GM23338 (cell line): ENCODE data around the gene GSC2.

Source experiments
- CREB1 ChIP-seq: fragments of 250-450 bp; sonication (Bioruptor Pico); IDR thresholded peaks from 2 replicates; pipeline ENCODE4 v1.5.0; 2020; ENCODE audit warnings: low read depth, mild to moderate bottlenecking, moderate library complexity
- EZH2 ChIP-seq: fragments of 200-600 bp; sonication (generic); IDR thresholded peaks from one replicate; pipeline ENCODE4 v1.8.0; 2017; ENCODE audit warnings: antibody characterized with exemption, mild to moderate bottlenecking, low read depth; ENCODE audit not compliant: unreplicated experiment
- EZH2phosphoT487 ChIP-seq: fragments of 200-600 bp; sonication (generic); IDR thresholded peaks from one replicate; pipeline ENCODE4 v1.8.1; 2018; ENCODE audit warnings: antibody characterized with exemption; ENCODE audit not compliant: unreplicated experiment
- JUNB ChIP-seq: IDR thresholded peaks from one replicate; pipeline ENCODE4 v1.6.1; 2016; ENCODE audit warnings: antibody characterized with exemption; ENCODE audit not compliant: unreplicated experiment
- NANOG ChIP-seq: IDR thresholded peaks from 2 replicates; pipeline ENCODE4 v1.6.1; 2016; ENCODE audit warnings: antibody characterized with exemption, borderline replicate concordance
- POLR2AphosphoS5 ChIP-seq: IDR thresholded peaks from 2 replicates; pipeline ENCODE4 v1.6.1; 2016; ENCODE audit warnings: antibody characterized with exemption, low read depth
- STAT1 ChIP-seq: IDR thresholded peaks from one replicate; pipeline ENCODE4 v1.6.1; 2016; ENCODE audit warnings: antibody characterized with exemption; ENCODE audit not compliant: unreplicated experiment
- ZNF114 ChIP-seq: fragments of 250-450 bp; sonication (Bioruptor Pico); IDR thresholded peaks from 2 replicates; pipeline ENCODE4 v1.5.0; 2020; ENCODE audit warnings: mild to moderate bottlenecking, moderate library complexity
- ZNF331 ChIP-seq: fragments of 250-450 bp; sonication (Bioruptor Pico); IDR thresholded peaks from 2 replicates; pipeline ENCODE4 v1.5.0; 2020; ENCODE audit warnings: low read depth, mild to moderate bottlenecking, moderate library complexity
- TF ChIP-seq, protein P1 (sequence below), 2 experiments: fragments of 200-600 bp in 1 of 2; sonication (generic) in 1 of 2; conservative IDR thresholded peaks; 2 replicates each; pipeline versions ENCODE4 v1.5.1 to v1.6.1; 2016 to 2017; ENCODE audit warnings: antibody characterized with exemption in 2 of 2, low read depth in 2 of 2, mild to moderate bottlenecking in 2 of 2, moderate library complexity in 1 of 2
- TF ChIP-seq, protein P2 (sequence below): IDR thresholded peaks from 2 replicates; pipeline ENCODE4 v1.6.1; 2016; ENCODE audit warnings: antibody characterized with exemption
- TF ChIP-seq, protein P3 (sequence below): IDR thresholded peaks from one replicate; pipeline ENCODE4 v1.6.1; 2018; ENCODE audit warnings: antibody characterized with exemption; ENCODE audit not compliant: unreplicated experiment

DNA sequence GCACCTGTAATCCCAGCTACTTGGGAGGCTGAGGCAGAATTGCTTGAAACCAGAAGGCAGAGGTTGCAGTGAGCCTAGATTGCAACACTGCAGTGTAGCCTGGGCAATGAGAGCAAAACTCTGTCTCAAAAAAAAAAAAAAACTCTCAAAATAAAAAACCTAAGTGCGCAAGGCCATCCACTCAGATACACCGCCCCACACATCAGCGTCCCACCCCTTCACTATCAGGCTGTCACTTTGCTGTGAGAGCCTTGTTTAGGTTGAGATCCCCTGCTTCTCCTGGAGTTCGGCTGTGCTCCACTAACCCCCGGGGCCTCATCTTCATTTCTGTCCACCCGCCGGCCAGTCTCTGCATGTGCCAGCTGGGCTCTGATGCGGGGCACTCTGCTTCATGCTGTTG is 16.3 kb upstream of the GSC2 start:
- TF ChIP-seq ZNF114 (CRISPR knock-in tag): no peak
- TF ChIP-seq JUNB: no peak
- TF ChIP-seq, protein P1, sequence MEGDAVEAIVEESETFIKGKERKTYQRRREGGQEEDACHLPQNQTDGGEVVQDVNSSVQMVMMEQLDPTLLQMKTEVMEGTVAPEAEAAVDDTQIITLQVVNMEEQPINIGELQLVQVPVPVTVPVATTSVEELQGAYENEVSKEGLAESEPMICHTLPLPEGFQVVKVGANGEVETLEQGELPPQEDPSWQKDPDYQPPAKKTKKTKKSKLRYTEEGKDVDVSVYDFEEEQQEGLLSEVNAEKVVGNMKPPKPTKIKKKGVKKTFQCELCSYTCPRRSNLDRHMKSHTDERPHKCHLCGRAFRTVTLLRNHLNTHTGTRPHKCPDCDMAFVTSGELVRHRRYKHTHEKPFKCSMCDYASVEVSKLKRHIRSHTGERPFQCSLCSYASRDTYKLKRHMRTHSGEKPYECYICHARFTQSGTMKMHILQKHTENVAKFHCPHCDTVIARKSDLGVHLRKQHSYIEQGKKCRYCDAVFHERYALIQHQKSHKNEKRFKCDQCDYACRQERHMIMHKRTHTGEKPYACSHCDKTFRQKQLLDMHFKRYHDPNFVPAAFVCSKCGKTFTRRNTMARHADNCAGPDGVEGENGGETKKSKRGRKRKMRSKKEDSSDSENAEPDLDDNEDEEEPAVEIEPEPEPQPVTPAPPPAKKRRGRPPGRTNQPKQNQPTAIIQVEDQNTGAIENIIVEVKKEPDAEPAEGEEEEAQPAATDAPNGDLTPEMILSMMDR (conservative IDR thresholded peaks at IDR 0.05; ENCODE audit: low read depth in 2 of 2): no peak
- TF ChIP-seq, protein P2, sequence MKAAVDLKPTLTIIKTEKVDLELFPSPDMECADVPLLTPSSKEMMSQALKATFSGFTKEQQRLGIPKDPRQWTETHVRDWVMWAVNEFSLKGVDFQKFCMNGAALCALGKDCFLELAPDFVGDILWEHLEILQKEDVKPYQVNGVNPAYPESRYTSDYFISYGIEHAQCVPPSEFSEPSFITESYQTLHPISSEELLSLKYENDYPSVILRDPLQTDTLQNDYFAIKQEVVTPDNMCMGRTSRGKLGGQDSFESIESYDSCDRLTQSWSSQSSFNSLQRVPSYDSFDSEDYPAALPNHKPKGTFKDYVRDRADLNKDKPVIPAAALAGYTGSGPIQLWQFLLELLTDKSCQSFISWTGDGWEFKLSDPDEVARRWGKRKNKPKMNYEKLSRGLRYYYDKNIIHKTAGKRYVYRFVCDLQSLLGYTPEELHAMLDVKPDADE: no peak
- no peak for TF ChIP-seq POLR2AphosphoS5
- TF ChIP-seq, protein P3, sequence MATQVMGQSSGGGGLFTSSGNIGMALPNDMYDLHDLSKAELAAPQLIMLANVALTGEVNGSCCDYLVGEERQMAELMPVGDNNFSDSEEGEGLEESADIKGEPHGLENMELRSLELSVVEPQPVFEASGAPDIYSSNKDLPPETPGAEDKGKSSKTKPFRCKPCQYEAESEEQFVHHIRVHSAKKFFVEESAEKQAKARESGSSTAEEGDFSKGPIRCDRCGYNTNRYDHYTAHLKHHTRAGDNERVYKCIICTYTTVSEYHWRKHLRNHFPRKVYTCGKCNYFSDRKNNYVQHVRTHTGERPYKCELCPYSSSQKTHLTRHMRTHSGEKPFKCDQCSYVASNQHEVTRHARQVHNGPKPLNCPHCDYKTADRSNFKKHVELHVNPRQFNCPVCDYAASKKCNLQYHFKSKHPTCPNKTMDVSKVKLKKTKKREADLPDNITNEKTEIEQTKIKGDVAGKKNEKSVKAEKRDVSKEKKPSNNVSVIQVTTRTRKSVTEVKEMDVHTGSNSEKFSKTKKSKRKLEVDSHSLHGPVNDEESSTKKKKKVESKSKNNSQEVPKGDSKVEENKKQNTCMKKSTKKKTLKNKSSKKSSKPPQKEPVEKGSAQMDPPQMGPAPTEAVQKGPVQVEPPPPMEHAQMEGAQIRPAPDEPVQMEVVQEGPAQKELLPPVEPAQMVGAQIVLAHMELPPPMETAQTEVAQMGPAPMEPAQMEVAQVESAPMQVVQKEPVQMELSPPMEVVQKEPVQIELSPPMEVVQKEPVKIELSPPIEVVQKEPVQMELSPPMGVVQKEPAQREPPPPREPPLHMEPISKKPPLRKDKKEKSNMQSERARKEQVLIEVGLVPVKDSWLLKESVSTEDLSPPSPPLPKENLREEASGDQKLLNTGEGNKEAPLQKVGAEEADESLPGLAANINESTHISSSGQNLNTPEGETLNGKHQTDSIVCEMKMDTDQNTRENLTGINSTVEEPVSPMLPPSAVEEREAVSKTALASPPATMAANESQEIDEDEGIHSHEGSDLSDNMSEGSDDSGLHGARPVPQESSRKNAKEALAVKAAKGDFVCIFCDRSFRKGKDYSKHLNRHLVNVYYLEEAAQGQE: no peak
- TF ChIP-seq EZH2: no peak
- TF ChIP-seq EZH2phosphoT487: no peak
- no peak for TF ChIP-seq NANOG
- TF ChIP-seq STAT1: no peak
- no peak for TF ChIP-seq CREB1 (CRISPR knock-in tag)
- no peak for TF ChIP-seq ZNF331 (CRISPR knock-in tag)
